Smooth muscle cell (in vitro differentiated cells): ENCODE results near the gene CCDC137. TPM values are rescaled to one million over a fixed set of nuclear protein-coding genes. Genes with fewer than 3 reads are reported as not detected.

Experiments
- DNase-seq: peaks from one replicate; lab custom pipeline; 2025; ENCODE audit not compliant: unreplicated experiment; lab: John Stamatoyannopoulos, UW
- H2AFZ ChIP-seq: fragments of 200-600 bp; sonication (generic); 2 replicates; pipeline ENCODE4 v1.6.0; 2016; ENCODE audit warnings: antibody characterized with exemption, low read depth, mild to moderate bottlenecking
- H3F3A ChIP-seq: fragments of 200-600 bp; sonication (generic); 2 replicates; pipeline ENCODE4 v1.6.0; 2017; ENCODE audit warnings: antibody characterized with exemption, low read depth
- H3K27ac ChIP-seq: fragments of 200-600 bp; sonication (generic); 2 replicates; pipeline ENCODE4 v1.5.1; 2016; ENCODE audit warnings: low read depth, mild to moderate bottlenecking
- H3K27me3 ChIP-seq: fragments of 200-600 bp; sonication (generic); 2 replicates; pipeline ENCODE4 v1.6.1; 2016; ENCODE audit warnings: low read depth, mild to moderate bottlenecking
- H3K36me3 ChIP-seq: fragments of 200-600 bp; sonication (generic); 2 replicates; pipeline ENCODE4 v1.5.1; 2016; ENCODE audit warnings: low read depth
- H3K4me1 ChIP-seq: fragments of 200-600 bp; sonication (generic); 2 replicates; pipeline ENCODE4 v1.5.1; 2016; ENCODE audit warnings: low read depth
- H3K4me2 ChIP-seq: fragments of 200-600 bp; sonication (generic); 2 replicates; pipeline ENCODE4 v1.6.0; 2016; ENCODE audit warnings: mild to moderate bottlenecking
- H3K4me3 ChIP-seq: fragments of 200-600 bp; sonication (generic); 2 replicates; pipeline ENCODE4 v1.5.1; 2016; ENCODE audit warnings: mild to moderate bottlenecking
- H3K79me2 ChIP-seq: fragments of 200-600 bp; sonication (generic); 2 replicates; pipeline ENCODE4 v1.6.0; 2016; ENCODE audit warnings: low read depth, mild to moderate bottlenecking
- H3K9ac ChIP-seq: fragments of 200-600 bp; sonication (generic); 2 replicates; pipeline ENCODE4 v1.6.0; 2016; ENCODE audit warnings: low read depth
- H3K9me3 ChIP-seq: fragments of 200-600 bp; sonication (generic); replicated peaks from 2 replicates; pipeline ENCODE4 v1.5.1; 2016; ENCODE audit warnings: low read depth
- H4K20me1 ChIP-seq: fragments of 200-600 bp; sonication (generic); 2 replicates; pipeline ENCODE4 v1.6.0; 2016; ENCODE audit warnings: low read depth
- WGBS: methylation state at CpG from one replicate; pipeline ENCODE4 v1.1.7; 2016; ENCODE audit warnings: low lambda C conversion rate; 5-methylcytosine and 5-hydroxymethylcytosine counted together
- polyA plus RNA-seq: library from polyadenylated mRNA; unstranded; fragments of >200 nt; fragmentation: Nextera tagmentation; extraction: Ambion mirVana; gene quantifications from 2 replicates; pipeline ENCODE4 v1.2.1, GENCODE V29; 2016
- total RNA-seq: library from RNA; depleted of rRNA; stranded (reverse); fragments of >200 nt; gene quantifications from 2 replicates; pipeline ENCODE4 v1.2.3, GENCODE V29; 2014
- TF ChIP-seq, protein P1 (sequence below): fragments of 200-600 bp; sonication (generic); IDR thresholded peaks from 2 replicates; pipeline ENCODE4 v1.5.1; 2017; ENCODE audit warnings: borderline replicate concordance, mild to moderate bottlenecking, antibody characterized with exemption; ENCODE audit not compliant: insufficient read depth, poor library complexity, severe bottlenecking

Gene CCDC137
- total and polyA plus RNA-seq, 2 experiments from 2014 or later, result 5.0 to 24.6 TPM

DNA sequence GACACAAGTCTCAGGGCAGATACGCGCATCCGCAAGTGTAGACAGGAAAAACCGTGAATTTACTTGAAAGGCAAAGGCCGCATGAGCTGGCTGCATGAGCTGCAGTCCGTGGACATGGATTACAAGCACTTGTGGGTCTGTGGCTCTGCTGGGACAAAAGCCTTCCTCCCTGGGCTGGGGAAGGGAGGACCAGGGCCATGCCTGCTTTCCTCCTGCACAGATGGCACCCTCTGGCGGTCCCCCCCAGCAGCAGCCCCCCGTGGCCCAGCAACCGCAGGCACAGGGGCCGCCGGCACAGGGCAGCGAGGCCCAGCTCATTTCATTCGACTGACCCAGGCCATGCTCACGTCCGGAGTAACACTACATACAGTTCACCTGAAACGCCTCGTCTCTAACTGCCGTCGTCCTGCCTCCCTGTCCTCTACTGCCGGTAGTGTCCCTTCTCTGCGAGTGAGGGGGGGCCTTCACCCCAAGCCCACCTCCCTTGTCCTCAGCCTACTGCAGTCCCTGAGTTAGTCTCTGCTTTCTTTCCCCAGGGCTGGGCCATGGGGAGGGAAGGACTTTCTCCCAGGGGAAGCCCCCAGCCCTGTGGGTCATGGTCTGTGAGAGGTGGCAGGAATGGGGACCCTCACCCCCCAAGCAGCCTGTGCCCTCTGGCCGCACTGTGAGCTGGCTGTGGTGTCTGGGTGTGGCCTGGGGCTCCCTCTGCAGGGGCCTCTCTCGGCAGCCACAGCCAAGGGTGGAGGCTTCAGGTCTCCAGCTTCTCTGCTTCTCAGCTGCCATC lies 34.9 kb downstream of the CCDC137 start:
- no peak for DNase-seq
- Histone ChIP-seq H3K9ac (no peak overlapping the region), H4K20me1 (peaks cover 36% of the 10 kb centered on the region), H2AFZ (no peak overlapping the region), H3K27me3 (no peaks in the 10 kb centered on the region), H3K4me2 (peak overlapping the region; percentile 97), H3K36me3 (no peaks in the 10 kb centered on the region), H3K4me3 (peak overlapping the region; percentile 93), H3F3A (peaks cover 3% of the 10 kb centered on the region), H3K4me1 (peaks cover 16% of the 10 kb centered on the region), H3K9me3 (no peaks in the 10 kb centered on the region), H3K27ac (no peak overlapping the region), H3K79me2 (peaks cover 72% of the 10 kb centered on the region)
- 89% methylated on average over 23 of the region's 23 CpGs for WGBS
- TF ChIP-seq, protein P1, sequence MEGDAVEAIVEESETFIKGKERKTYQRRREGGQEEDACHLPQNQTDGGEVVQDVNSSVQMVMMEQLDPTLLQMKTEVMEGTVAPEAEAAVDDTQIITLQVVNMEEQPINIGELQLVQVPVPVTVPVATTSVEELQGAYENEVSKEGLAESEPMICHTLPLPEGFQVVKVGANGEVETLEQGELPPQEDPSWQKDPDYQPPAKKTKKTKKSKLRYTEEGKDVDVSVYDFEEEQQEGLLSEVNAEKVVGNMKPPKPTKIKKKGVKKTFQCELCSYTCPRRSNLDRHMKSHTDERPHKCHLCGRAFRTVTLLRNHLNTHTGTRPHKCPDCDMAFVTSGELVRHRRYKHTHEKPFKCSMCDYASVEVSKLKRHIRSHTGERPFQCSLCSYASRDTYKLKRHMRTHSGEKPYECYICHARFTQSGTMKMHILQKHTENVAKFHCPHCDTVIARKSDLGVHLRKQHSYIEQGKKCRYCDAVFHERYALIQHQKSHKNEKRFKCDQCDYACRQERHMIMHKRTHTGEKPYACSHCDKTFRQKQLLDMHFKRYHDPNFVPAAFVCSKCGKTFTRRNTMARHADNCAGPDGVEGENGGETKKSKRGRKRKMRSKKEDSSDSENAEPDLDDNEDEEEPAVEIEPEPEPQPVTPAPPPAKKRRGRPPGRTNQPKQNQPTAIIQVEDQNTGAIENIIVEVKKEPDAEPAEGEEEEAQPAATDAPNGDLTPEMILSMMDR, result no peak

DNA sequence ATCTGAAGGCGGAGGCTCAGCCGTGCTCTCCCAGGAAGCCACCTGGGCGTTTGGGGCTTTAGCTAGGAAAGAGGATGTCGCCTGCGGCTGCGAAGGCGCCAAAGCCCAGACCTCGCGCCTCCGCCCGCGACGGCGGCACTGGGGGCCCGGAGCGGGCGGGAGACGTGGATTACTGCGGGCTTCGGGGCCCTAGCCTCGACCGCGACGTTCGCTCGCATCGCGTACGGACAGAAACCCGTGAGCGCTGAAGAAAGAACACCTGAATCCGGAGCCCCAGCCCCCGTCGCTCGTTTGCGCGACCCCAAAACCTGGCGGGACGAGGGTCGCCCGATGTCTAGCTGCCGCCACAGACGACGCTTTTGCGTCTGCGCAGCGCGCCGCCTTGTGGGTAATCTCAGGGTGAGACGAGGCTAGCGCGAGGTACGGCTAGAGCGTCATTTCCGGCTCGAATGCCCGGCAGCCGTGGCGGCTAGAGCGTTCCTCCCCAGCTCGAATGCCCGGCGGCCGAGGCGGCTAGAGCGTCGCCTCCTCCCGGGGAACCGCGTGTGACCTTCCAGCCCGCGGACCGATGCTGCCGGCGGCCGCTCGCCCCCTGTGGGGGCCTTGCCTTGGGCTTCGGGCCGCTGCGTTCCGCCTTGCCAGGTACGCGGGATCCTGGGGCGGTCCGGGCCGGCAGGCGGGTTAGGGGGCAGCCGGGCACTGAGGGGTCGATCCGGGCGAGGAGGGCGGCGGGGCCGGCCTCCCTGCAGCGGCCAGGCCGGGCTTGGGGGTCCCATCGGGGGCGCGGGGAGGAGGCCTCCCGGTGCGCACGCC lies 36.6 kb downstream of the CCDC137 start, which contains the start of gene MRPL12:
Gene MRPL12, plus strand, starts transcription at position 434 of the 813 bp plus-strand sequence. Its CDS starts 135 bp downstream, at position 569.
- H3K4me1 ChIP-seq, result peaks cover 16% of the 10 kb centered on the region
- peaks cover 60% of the 10 kb centered on the region for H3K79me2 ChIP-seq
- peak within 1 kb of the TSS; percentile 93 for H3K4me3 ChIP-seq
- peak within 1 kb of the TSS; percentile 77 for H2AFZ ChIP-seq
- peak within 1 kb of the TSS; percentile 97 for H3K27ac ChIP-seq
- DNase-seq, result peak; percentile 64
- H3K9ac ChIP-seq, result peak within 1 kb of the TSS; percentile 99
- no peaks in the 10 kb centered on the region for H3K27me3 ChIP-seq
- H4K20me1 ChIP-seq, result peaks cover 31% of the 10 kb centered on the region
- no peaks in the 10 kb centered on the region for H3F3A ChIP-seq
- no peaks in the 10 kb centered on the region for H3K9me3 ChIP-seq
- peak within 1 kb of the TSS; percentile 97 for H3K4me2 ChIP-seq
- TF ChIP-seq, protein P1, result no peak
- under 1% methylated on average over 78 of the region's 102 CpGs for WGBS
- H3K36me3 ChIP-seq, result no peaks in the 10 kb centered on the region

DNA sequence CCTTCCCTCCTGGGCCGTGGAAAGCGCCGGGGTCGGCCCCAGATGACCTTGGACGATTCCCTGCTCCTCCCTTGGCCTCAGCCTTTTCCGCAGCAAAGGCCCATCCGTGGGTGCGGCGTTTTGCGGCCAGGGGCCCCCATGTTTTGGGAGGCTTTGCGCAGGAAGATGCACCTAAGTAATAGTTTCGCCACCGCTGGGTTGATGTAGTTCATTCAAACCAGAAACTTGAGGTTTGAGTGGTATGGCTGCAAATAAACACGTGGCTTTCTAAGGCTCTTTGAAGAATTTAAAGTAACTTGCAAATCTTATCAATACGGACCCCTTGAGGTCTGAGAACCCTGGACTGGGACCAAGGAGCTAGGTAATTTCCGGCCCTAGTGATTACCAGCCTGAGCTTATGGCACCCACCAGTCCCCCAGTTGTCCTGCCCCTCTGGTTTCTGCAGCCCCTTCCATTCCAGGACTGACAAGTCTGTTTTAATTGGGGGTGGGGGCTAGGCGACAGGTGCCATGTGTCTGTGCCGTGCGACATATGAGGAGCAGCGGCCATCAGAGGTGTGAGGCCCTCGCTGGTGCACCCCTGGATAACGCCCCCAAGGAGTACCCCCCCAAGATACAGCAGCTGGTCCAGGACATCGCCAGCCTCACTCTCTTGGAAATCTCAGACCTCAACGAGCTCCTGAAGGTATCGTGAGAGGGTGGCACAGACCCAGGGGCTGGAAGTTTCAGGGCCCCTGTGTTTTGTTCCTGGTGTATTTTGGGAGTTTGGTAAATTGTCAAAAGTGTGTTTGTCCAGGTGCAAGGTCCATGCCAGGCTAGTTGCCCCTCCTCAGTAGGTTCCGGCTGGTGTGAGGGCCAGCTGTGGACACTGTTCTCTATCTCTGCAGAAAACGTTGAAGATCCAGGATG lies 37.5 kb downstream of the CCDC137 start:
- Histone ChIP-seq H3F3A (no peaks in the 10 kb centered on the region), H3K9me3 (no peaks in the 10 kb centered on the region), H3K9ac (peak overlapping the region; percentile 99), H3K27me3 (no peaks in the 10 kb centered on the region), H3K79me2 (peaks cover 55% of the 10 kb centered on the region), H3K27ac (peak overlapping the region; percentile 97), H4K20me1 (peaks cover 22% of the 10 kb centered on the region), H3K4me1 (peaks cover 16% of the 10 kb centered on the region), H2AFZ (no peak overlapping the region), H3K4me2 (peak overlapping the region; percentile 97), H3K36me3 (no peaks in the 10 kb centered on the region), H3K4me3 (peak overlapping the region; percentile 93)
- 35% methylated on average over 27 of the region's 27 CpGs for WGBS
- DNase-seq, result no peak
- TF ChIP-seq, protein P1, result no peak
